Measurements from ENCODE around the gene WWP2.
"Not testable (repeated sequence)": the region's sequence is repeated elsewhere in the genome, so short reads cannot be mapped to it uniquely, and the experiment has no call there.

WWP2 gene

GRCh38 chr16:69731280-69731679 is 30.9 kb upstream of the WWP2 start:
- H3K36me3 ChIP-seq (ENCODE audit: control insufficient read depth in 2 of 2, insufficient read depth in 1 of 2, low read length in 2 of 2); CTCF ChIA-PET; H3K9me3 ChIP-seq (ENCODE audit: control insufficient read depth, insufficient read depth, low read depth, low read length); H3K27ac ChIP-seq (ENCODE audit: extremely low read depth, low read depth, low read length); H3K4me3 ChIP-seq (ENCODE audit: low read depth, low read length); H3K4me1 ChIP-seq (ENCODE audit: control insufficient read depth, insufficient read depth, low read length); POLR2A ChIA-PET: not testable (repeated sequence)
- TF ChIP-seq ZNF121 (tag by site-specific recombination; IDR thresholded peaks at IDR 0.05), result peak; percentile 66; the same call in 1 of the 2 replicates

- H3K4me3 ChIP-seq (ENCODE audit: low read depth, low read length), result no peak overlapping the region
- no peak overlapping the region for H3K27ac ChIP-seq (ENCODE audit: extremely low read depth, low read depth, low read length)
- no peaks in the 10 kb centered on the region for H3K9me3 ChIP-seq (ENCODE audit: control insufficient read depth, insufficient read depth, low read depth, low read length)
- no peaks in the 10 kb centered on the region; the same call in 1 of the 2 replicates for H3K4me1 ChIP-seq (ENCODE audit: control insufficient read depth, insufficient read depth, low read length)
- ChIA-PET POLR2A (interaction anchor here (0.7 kb wide), 1 partner anchor 353 kb away, joined by 5 read pairs; no protein-coding TSS in a partner anchor), CTCF (no interaction called here)
- H3K36me3 ChIP-seq (ENCODE audit: control insufficient read depth in 2 of 2, insufficient read depth in 1 of 2, low read length in 2 of 2), result no peaks in the 10 kb centered on the region
- TF ChIP-seq ZNF513 (tag by site-specific recombination; IDR thresholded peaks at IDR 0.05) (no peak), ZNF223 (tag by site-specific recombination; IDR thresholded peaks at IDR 0.05) (no peak), HOXC10 (CRISPR knock-in tag; IDR thresholded peaks at IDR 0.05) (no peak), ZNF629 (tag by site-specific recombination; IDR thresholded peaks at IDR 0.05) (no peak), ZNF610 (tag by site-specific recombination; IDR thresholded peaks at IDR 0.05; ENCODE audit: borderline replicate concordance) (no peak), TSHZ1 (tag by site-specific recombination; IDR thresholded peaks at IDR 0.05; ENCODE audit: borderline replicate concordance) (no peak), ZNF664 (tag by site-specific recombination; IDR thresholded peaks at IDR 0.05) (no peak), SP7 (tag by site-specific recombination; IDR thresholded peaks at IDR 0.05) (no peak), ZNF214 (tag by site-specific recombination; IDR thresholded peaks at IDR 0.05; ENCODE audit: borderline replicate concordance) (no peak), BCL11B (tag by site-specific recombination; IDR thresholded peaks at IDR 0.05; ENCODE audit: low read depth) (no peak), ZNF274 (IDR thresholded peaks at IDR 0.05; ENCODE audit: low read length) (no peak), ZNF274 (tag by site-specific recombination; IDR thresholded peaks at IDR 0.05; ENCODE audit: borderline replicate concordance) (no peak), GLI4 (tag by site-specific recombination; IDR thresholded peaks at IDR 0.05) (no peak), ZNF292 (tag by site-specific recombination; IDR thresholded peaks at IDR 0.05; ENCODE audit: borderline replicate concordance, low read depth) (no peak), PRDM2 (tag by site-specific recombination; IDR thresholded peaks at IDR 0.05; ENCODE audit: borderline replicate concordance) (no peak), ZNF341 (tag by site-specific recombination; IDR thresholded peaks at IDR 0.05; ENCODE audit: low read depth) (no peak), PRDM10 (tag by site-specific recombination; IDR thresholded peaks at IDR 0.05) (no peak), ZNF18 (tag by site-specific recombination; IDR thresholded peaks at IDR 0.05) (no peak)
These were observed 30.0 kb upstream of the WWP2 start for GRCh38 chr16:69732101-69732500.

All from HEK293 (cell line).